Astrocyte (in vitro differentiated cells and primary cell): ENCODE measurements around the gene ETV1.

Experiments
- EZH2 ChIP-seq: IDR thresholded peaks from 2 replicates; pipeline ENCODE4 v1.6.1; 2012; ENCODE audit warnings: mild to moderate bottlenecking, low read length, inconsistent platforms; ENCODE audit not compliant: insufficient read depth
- TF ChIP-seq, protein P1 (sequence below): IDR thresholded peaks from 2 replicates; pipeline ENCODE4 v1.5.1; 2011; ENCODE audit warnings: low read depth, mild to moderate bottlenecking, inconsistent platforms, low read length, moderate library complexity; ENCODE audit not compliant: insufficient read depth

- TF ChIP-seq EZH2, result no peak
- TF ChIP-seq, protein P1, sequence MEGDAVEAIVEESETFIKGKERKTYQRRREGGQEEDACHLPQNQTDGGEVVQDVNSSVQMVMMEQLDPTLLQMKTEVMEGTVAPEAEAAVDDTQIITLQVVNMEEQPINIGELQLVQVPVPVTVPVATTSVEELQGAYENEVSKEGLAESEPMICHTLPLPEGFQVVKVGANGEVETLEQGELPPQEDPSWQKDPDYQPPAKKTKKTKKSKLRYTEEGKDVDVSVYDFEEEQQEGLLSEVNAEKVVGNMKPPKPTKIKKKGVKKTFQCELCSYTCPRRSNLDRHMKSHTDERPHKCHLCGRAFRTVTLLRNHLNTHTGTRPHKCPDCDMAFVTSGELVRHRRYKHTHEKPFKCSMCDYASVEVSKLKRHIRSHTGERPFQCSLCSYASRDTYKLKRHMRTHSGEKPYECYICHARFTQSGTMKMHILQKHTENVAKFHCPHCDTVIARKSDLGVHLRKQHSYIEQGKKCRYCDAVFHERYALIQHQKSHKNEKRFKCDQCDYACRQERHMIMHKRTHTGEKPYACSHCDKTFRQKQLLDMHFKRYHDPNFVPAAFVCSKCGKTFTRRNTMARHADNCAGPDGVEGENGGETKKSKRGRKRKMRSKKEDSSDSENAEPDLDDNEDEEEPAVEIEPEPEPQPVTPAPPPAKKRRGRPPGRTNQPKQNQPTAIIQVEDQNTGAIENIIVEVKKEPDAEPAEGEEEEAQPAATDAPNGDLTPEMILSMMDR, result no peak
Measured at GRCh38 chr7:13848681-13849131, 140.8 kb downstream of the ETV1 start.
